ENCODE results near the gene PANK4. TPM values are rescaled to one million over a fixed set of nuclear protein-coding genes. Genes with fewer than 3 reads are reported as not detected.
"Not testable (repeated sequence)": the region's sequence is repeated elsewhere in the genome, so short reads cannot be mapped to it uniquely, and the experiment has no call there.

Gene PANK4
- 13.3 and 17.1 TPM in 2 replicates for polyA plus RNA-seq (2011; rRNA removed)
- 23.8 and 42.0 TPM in 2 replicates for polyA minus RNA-seq (2011; rRNA and poly(A)+ RNA removed)

- POLR2A ChIA-PET: interaction anchor here (0.6 to 0.9 kb wide), 3 partner anchors 15 to 60 kb away, joined by 4 to 6 read pairs (median 5); no protein-coding TSS in a partner anchor
- peaks cover 2% of the 10 kb centered on the region for H3K36me3 ChIP-seq (ENCODE audit: control insufficient read depth, insufficient read depth, low read length)
- H3K4me3 ChIP-seq (ENCODE audit: low read depth, low read length): peak within 1 kb of the TSS; percentile 96
- CTCF ChIA-PET: interaction anchor here (1.1 to 1.8 kb wide), 3 partner anchors 21 to 331 kb away, joined by 3 to 6 read pairs (median 5); partner anchors contain the start of gene FAAP20
- TF ChIP-seq, protein P1, sequence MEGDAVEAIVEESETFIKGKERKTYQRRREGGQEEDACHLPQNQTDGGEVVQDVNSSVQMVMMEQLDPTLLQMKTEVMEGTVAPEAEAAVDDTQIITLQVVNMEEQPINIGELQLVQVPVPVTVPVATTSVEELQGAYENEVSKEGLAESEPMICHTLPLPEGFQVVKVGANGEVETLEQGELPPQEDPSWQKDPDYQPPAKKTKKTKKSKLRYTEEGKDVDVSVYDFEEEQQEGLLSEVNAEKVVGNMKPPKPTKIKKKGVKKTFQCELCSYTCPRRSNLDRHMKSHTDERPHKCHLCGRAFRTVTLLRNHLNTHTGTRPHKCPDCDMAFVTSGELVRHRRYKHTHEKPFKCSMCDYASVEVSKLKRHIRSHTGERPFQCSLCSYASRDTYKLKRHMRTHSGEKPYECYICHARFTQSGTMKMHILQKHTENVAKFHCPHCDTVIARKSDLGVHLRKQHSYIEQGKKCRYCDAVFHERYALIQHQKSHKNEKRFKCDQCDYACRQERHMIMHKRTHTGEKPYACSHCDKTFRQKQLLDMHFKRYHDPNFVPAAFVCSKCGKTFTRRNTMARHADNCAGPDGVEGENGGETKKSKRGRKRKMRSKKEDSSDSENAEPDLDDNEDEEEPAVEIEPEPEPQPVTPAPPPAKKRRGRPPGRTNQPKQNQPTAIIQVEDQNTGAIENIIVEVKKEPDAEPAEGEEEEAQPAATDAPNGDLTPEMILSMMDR (IDR thresholded peaks at IDR 0.05; ENCODE audit: insufficient read depth, low read depth, low read length): peak; percentile 11; the same call in 1 of the 2 replicates
- 0 out of 2 replicates have a peak, but pooled peaks cover 1% of the 10 kb centered on the region for H3K27me3 ChIP-seq (ENCODE audit: control insufficient read depth, insufficient read depth, low read length)
- DNase-seq (ENCODE audit: low read depth): no peak
Observed at GRCh38 chr1:2525920-2526823, at the start of gene PANK4. TSS of gene PANK4 (minus strand) at chr1:2526596. CDS start at chr1:2526587, 9 bp downstream.

DNA sequence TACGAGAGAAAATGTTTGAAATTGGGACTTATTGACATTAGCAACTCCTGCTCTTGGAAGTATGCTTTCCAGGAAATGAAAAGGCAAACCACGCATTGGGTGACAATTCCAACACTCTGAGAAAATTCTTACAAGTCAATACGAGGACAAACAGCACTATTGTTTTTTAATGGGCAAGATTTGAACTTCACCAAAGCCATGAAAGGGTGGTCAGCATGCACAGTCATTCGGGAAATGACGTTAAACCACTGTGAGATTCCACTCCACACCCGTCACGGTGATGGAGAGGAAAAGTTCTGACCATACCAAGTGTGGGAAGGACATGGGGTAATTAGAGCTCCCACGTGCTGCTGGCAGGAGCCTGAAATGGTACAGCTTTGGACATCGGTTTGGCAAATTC lies 48.0 kb upstream of the PANK4 start:
- DNase-seq (ENCODE audit: low read depth): no peak
- CTCF ChIA-PET: no interaction called here
- TF ChIP-seq, protein P1 (IDR thresholded peaks at IDR 0.05; ENCODE audit: insufficient read depth, low read depth, low read length): no peak
- H3K4me3 ChIP-seq (ENCODE audit: low read depth, low read length): no peak overlapping the region
- POLR2A ChIA-PET: no interaction called here
- no peaks in the 10 kb centered on the region for H3K36me3 ChIP-seq (ENCODE audit: control insufficient read depth, insufficient read depth, low read length)
- H3K27me3 ChIP-seq (ENCODE audit: control insufficient read depth, insufficient read depth, low read length): peaks cover 4% of the 10 kb centered on the region

GRCh38 chr1:2573250-2573920 lies 47.0 kb upstream of the PANK4 start:
- POLR2A ChIA-PET: no interaction called here
- DNase-seq (ENCODE audit: low read depth): no peak
- no peak overlapping the region for H3K4me3 ChIP-seq (ENCODE audit: low read depth, low read length)
- H3K27me3 ChIP-seq (ENCODE audit: control insufficient read depth, insufficient read depth, low read length): peaks cover 4% of the 10 kb centered on the region
- no peaks in the 10 kb centered on the region for H3K36me3 ChIP-seq (ENCODE audit: control insufficient read depth, insufficient read depth, low read length)
- TF ChIP-seq, protein P1 (IDR thresholded peaks at IDR 0.05; ENCODE audit: insufficient read depth, low read depth, low read length): no peak
- CTCF ChIA-PET: interaction anchor here (0.8 kb wide), 1 partner anchor 11 kb away, joined by 3 read pairs; no protein-coding TSS in a partner anchor

DNA sequence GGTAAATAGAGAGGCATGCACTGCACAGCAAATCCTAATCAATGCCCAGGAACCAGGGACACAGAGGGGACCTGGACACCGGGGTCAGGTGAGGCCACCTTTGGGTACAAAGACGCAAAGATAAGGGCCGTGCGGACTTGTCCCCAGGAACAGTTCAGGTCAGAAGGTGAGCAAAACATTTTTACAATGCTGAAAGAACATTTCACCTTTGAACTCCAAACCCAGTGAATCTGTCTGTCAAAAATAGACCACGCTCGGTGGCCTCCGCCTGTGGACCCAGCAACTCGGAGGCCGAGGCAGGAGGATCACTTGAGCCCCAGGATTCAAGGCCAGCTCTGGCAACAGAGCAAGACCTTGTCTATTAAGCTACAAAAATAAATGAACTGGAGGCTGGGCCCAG lies 45.0 kb upstream of the PANK4 start:
- Histone ChIP-seq H3K4me3 (ENCODE audit: low read depth, low read length) (no peak overlapping the region), H3K36me3 (ENCODE audit: control insufficient read depth, insufficient read depth, low read length) (no peaks in the 10 kb centered on the region), H3K27me3 (ENCODE audit: control insufficient read depth, insufficient read depth, low read length) (peaks cover 4% of the 10 kb centered on the region)
- DNase-seq (ENCODE audit: low read depth): no peak
- CTCF ChIA-PET: interaction anchor here (1.7 to 1.9 kb wide), 2 partner anchors 10 to 24 kb away, joined by 7 to 8 read pairs; no protein-coding TSS in a partner anchor
- POLR2A ChIA-PET: no interaction called here
- TF ChIP-seq, protein P1 (IDR thresholded peaks at IDR 0.05; ENCODE audit: insufficient read depth, low read depth, low read length): no peak

GRCh38 chr1:2570332-2570731 lies 43.9 kb upstream of the PANK4 start:
- TF ChIP-seq, protein P1 (IDR thresholded peaks at IDR 0.05; ENCODE audit: insufficient read depth, low read depth, low read length): no peak
- H3K36me3 ChIP-seq (ENCODE audit: control insufficient read depth, insufficient read depth, low read length): no peaks in the 10 kb centered on the region
- CTCF ChIA-PET: interaction anchor here (1.7 to 1.9 kb wide), 2 partner anchors 9 to 23 kb away, joined by 7 to 8 read pairs; no protein-coding TSS in a partner anchor
- peaks cover 4% of the 10 kb centered on the region for H3K27me3 ChIP-seq (ENCODE audit: control insufficient read depth, insufficient read depth, low read length)
- POLR2A ChIA-PET: no interaction called here
- no peak overlapping the region for H3K4me3 ChIP-seq (ENCODE audit: low read depth, low read length)
- DNase-seq (ENCODE audit: low read depth): no peak

GRCh38 chr1:2569703-2570102 lies 43.3 kb upstream of the PANK4 start:
- CTCF ChIA-PET: interaction anchor here (1.9 kb wide), 1 partner anchor 22 kb away, joined by 7 read pairs; no protein-coding TSS in a partner anchor
- H3K4me3 ChIP-seq (ENCODE audit: low read depth, low read length); POLR2A ChIA-PET; DNase-seq (ENCODE audit: low read depth); H3K36me3 ChIP-seq (ENCODE audit: control insufficient read depth, insufficient read depth, low read length); H3K27me3 ChIP-seq (ENCODE audit: control insufficient read depth, insufficient read depth, low read length): not testable (repeated sequence)

Data from BJ (cell line).